ENCODE data around the gene CDA.

Gene CDA

GRCh38 chr1:20658166-20658915 is 69.4 kb downstream of the CDA start:
- no peak for DNase-seq

- DNase-seq: no peak
Observed at GRCh38 chr1:20660363-20660762, 71.5 kb downstream of the CDA start.

GRCh38 chr1:20660847-20661206 is 71.9 kb downstream of the CDA start:
- DNase-seq: no peak

GRCh38 chr1:20661207-20662109 is 72.6 kb downstream of the CDA start, which contains the start of gene DDOST:
Gene DDOST (minus strand): TSS chr1:20661369. CDS start chr1:20661350, 19 bp downstream.
- DNase-seq: peak; percentile 98

- no peak for DNase-seq
Observed at GRCh38 chr1:20662110-20662475, 73.2 kb downstream of the CDA start.

- no peak for DNase-seq
Observed at GRCh38 chr1:20663365-20663764, 74.5 kb downstream of the CDA start.

- no peak for DNase-seq
Observed at GRCh38 chr1:20663969-20664715, 75.2 kb downstream of the CDA start.

GRCh38 chr1:20665726-20666125 is 76.8 kb downstream of the CDA start:
- DNase-seq: no peak

GRCh38 chr1:20666146-20666545 is 77.2 kb downstream of the CDA start:
- no peak for DNase-seq

- DNase-seq: peak; percentile 50
Observed at GRCh38 chr1:20666804-20667203, 77.9 kb downstream of the CDA start.
